Measurements from ENCODE around the gene NDUFA12. TPM values are rescaled to one million over a fixed set of nuclear protein-coding genes. Genes with fewer than 3 reads are reported as not detected.

NDUFA12 gene
- total and polyA plus RNA-seq, 9 of the 15 experiments (the other 6 are each of a cell fraction or from before 2014, with no cell fraction given), result 115 to 986 (median 283) TPM

GRCh38 chr12:94954029-94954685 is 49.3 kb downstream of the NDUFA12 start (continued):
- TF ChIP-seq MGA (IDR thresholded peaks at IDR 0.05) (peak; percentile 31; the same call in 1 of the 2 replicates), TCF3 (CRISPR knock-in tag; IDR thresholded peaks at IDR 0.05) (peak; percentile 89), TEAD1 (CRISPR knock-in tag; IDR thresholded peaks at IDR 0.05) (no peak), SMARCA4 (IDR thresholded peaks at IDR 0.05) (peak; percentile 92), PATZ1 (CRISPR knock-in tag; IDR thresholded peaks at IDR 0.05; ENCODE audit: borderline replicate concordance) (no peak), NR4A1 (CRISPR knock-in tag; IDR thresholded peaks at IDR 0.05) (no peak), NR4A1 (tag; IDR thresholded peaks at IDR 0.05) (0 out of 2 replicates have a peak, but pooled peaks have one; percentile 22), MAFG (tag; conservative IDR thresholded peaks at IDR 0.05) (no peak), FOXO4 (CRISPR knock-in tag; IDR thresholded peaks at IDR 0.05) (no peak)
